OCI-LY7 (cell line): ENCODE measurements around the gene AK2.
"Not testable (repeated sequence)": the region's sequence is repeated elsewhere in the genome, so short reads cannot be mapped to it uniquely, and the experiment has no call there.

Experiments
- EZH2phosphoT487 ChIP-seq: fragments of 200-600 bp; sonication (generic); IDR thresholded peaks from 2 replicates; pipeline ENCODE4 v1.6.1; 2018; ENCODE audit warnings: low read depth, borderline replicate concordance, mild to moderate bottlenecking, mixed run types, antibody characterized with exemption, low read length, moderate library complexity, mixed read lengths
- TF ChIP-seq, protein P1 (sequence below): fragments of 200-600 bp; sonication (generic); conservative IDR thresholded peaks from 2 replicates; pipeline ENCODE4 v1.5.1; 2014; ENCODE audit warnings: mild to moderate bottlenecking, antibody characterized with exemption, low read length, moderate library complexity, mixed read lengths

- TF ChIP-seq, protein P1, sequence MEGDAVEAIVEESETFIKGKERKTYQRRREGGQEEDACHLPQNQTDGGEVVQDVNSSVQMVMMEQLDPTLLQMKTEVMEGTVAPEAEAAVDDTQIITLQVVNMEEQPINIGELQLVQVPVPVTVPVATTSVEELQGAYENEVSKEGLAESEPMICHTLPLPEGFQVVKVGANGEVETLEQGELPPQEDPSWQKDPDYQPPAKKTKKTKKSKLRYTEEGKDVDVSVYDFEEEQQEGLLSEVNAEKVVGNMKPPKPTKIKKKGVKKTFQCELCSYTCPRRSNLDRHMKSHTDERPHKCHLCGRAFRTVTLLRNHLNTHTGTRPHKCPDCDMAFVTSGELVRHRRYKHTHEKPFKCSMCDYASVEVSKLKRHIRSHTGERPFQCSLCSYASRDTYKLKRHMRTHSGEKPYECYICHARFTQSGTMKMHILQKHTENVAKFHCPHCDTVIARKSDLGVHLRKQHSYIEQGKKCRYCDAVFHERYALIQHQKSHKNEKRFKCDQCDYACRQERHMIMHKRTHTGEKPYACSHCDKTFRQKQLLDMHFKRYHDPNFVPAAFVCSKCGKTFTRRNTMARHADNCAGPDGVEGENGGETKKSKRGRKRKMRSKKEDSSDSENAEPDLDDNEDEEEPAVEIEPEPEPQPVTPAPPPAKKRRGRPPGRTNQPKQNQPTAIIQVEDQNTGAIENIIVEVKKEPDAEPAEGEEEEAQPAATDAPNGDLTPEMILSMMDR: not testable (repeated sequence)
- not testable (repeated sequence) for TF ChIP-seq EZH2phosphoT487
Observed at GRCh38 chr1:32993324-32993636, 43.4 kb downstream of the AK2 start.
